DOHH2 (cell line): ENCODE results near the gene ITPR3.

Experiments
- H3F3A ChIP-seq: fragments of 200-600 bp; sonication (generic), shearing (Covaris generic); 2 replicates; pipeline ENCODE4 v1.6.0; 2016; ENCODE audit warnings: antibody characterized with exemption, mild to moderate bottlenecking; ENCODE audit not compliant: control insufficient read depth, insufficient read depth
- H3K27ac ChIP-seq: fragments of 200-600 bp; sonication (generic); 2 replicates; pipeline ENCODE4 v1.5.1; 2014; ENCODE audit warnings: low read depth, mild to moderate bottlenecking, low read length, moderate library complexity
- H3K27me3 ChIP-seq: fragments of 200-600 bp; sonication (generic); 2 replicates; pipeline ENCODE4 v1.6.1; 2014; ENCODE audit warnings: mild to moderate bottlenecking, low read length, mixed read lengths; ENCODE audit not compliant: control insufficient read depth
- H3K36me3 ChIP-seq: fragments of 200-600 bp; sonication (generic); 2 replicates; pipeline ENCODE4 v1.6.1; 2014; ENCODE audit warnings: mild to moderate bottlenecking, low read length, moderate library complexity, mixed read lengths; ENCODE audit not compliant: control insufficient read depth
- H3K4me1 ChIP-seq: fragments of 200-600 bp; sonication (generic); 2 replicates; pipeline ENCODE4 v1.6.1; 2014; ENCODE audit warnings: mild to moderate bottlenecking, low read length, mixed read lengths; ENCODE audit not compliant: control insufficient read depth
- H3K4me2 ChIP-seq: fragments of 200-600 bp; sonication (generic); 2 replicates; pipeline ENCODE4 v1.6.0; 2014; ENCODE audit warnings: mild to moderate bottlenecking, low read length, moderate library complexity
- H3K4me3 ChIP-seq: fragments of 200-600 bp; sonication (generic); 2 replicates; pipeline ENCODE4 v1.5.1; 2014; ENCODE audit warnings: mild to moderate bottlenecking, low read length, mixed read lengths
- H3K79me2 ChIP-seq: fragments of 200-600 bp; sonication (generic); 2 replicates; pipeline ENCODE4 v1.6.1; 2014; ENCODE audit warnings: mild to moderate bottlenecking, low read length, mixed read lengths; ENCODE audit not compliant: control insufficient read depth
- H3K9me2 ChIP-seq: fragments of 200-600 bp; sonication (generic); replicated peaks from 2 replicates; pipeline ENCODE4 v1.6.1; 2014; ENCODE audit warnings: mild to moderate bottlenecking, low read length, mixed read lengths; ENCODE audit not compliant: control insufficient read depth
- H3K9me3 ChIP-seq: fragments of 200-600 bp; sonication (generic); 2 replicates; pipeline ENCODE4 v1.6.1; 2014; ENCODE audit warnings: antibody characterized with exemption, low read length, mixed read lengths; ENCODE audit not compliant: control insufficient read depth, insufficient read depth
- H4K20me1 ChIP-seq: fragments of 200-600 bp; sonication (generic); 2 replicates; pipeline ENCODE4 v1.6.0; 2014; ENCODE audit warnings: low read depth, mild to moderate bottlenecking, antibody characterized with exemption, low read length, moderate library complexity; ENCODE audit not compliant: control insufficient read depth, insufficient read depth
- EZH2phosphoT487 ChIP-seq: fragments of 200-600 bp; sonication (generic); IDR thresholded peaks from 2 replicates; pipeline ENCODE4 v1.6.1; 2017; ENCODE audit warnings: borderline replicate concordance, mild to moderate bottlenecking, antibody characterized with exemption, low read length, moderate library complexity, mixed read lengths
- TF ChIP-seq, protein P1 (sequence below): fragments of 200-600 bp; sonication (generic); IDR thresholded peaks from one replicate; pipeline ENCODE4 v1.5.1; 2014; ENCODE audit warnings: antibody characterized with exemption, mild to moderate bottlenecking, low read depth, low read length; ENCODE audit not compliant: poor library complexity, severe bottlenecking

The ITPR3 gene

GRCh38 chr6:33656844-33657243, 35.7 kb downstream of the ITPR3 start:
- H3K79me2 ChIP-seq = peaks cover 19% of the 10 kb centered on the region
- H3K27ac ChIP-seq = no peak overlapping the region
- no peaks in the 10 kb centered on the region for H3K4me1 ChIP-seq
- no peaks in the 10 kb centered on the region for H4K20me1 ChIP-seq
- no peaks in the 10 kb centered on the region for H3K27me3 ChIP-seq
- H3K4me3 ChIP-seq = no peak overlapping the region
- H3K4me2 ChIP-seq = no peak overlapping the region
- H3K9me3 ChIP-seq = no peaks in the 10 kb centered on the region
- H3K36me3 ChIP-seq = peaks cover 75% of the 10 kb centered on the region
- H3K9me2 ChIP-seq = no peaks in the 10 kb centered on the region
- TF ChIP-seq EZH2phosphoT487 = no peak
- TF ChIP-seq, protein P1, sequence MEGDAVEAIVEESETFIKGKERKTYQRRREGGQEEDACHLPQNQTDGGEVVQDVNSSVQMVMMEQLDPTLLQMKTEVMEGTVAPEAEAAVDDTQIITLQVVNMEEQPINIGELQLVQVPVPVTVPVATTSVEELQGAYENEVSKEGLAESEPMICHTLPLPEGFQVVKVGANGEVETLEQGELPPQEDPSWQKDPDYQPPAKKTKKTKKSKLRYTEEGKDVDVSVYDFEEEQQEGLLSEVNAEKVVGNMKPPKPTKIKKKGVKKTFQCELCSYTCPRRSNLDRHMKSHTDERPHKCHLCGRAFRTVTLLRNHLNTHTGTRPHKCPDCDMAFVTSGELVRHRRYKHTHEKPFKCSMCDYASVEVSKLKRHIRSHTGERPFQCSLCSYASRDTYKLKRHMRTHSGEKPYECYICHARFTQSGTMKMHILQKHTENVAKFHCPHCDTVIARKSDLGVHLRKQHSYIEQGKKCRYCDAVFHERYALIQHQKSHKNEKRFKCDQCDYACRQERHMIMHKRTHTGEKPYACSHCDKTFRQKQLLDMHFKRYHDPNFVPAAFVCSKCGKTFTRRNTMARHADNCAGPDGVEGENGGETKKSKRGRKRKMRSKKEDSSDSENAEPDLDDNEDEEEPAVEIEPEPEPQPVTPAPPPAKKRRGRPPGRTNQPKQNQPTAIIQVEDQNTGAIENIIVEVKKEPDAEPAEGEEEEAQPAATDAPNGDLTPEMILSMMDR = no peak
- no peaks in the 10 kb centered on the region for H3F3A ChIP-seq

DNA sequence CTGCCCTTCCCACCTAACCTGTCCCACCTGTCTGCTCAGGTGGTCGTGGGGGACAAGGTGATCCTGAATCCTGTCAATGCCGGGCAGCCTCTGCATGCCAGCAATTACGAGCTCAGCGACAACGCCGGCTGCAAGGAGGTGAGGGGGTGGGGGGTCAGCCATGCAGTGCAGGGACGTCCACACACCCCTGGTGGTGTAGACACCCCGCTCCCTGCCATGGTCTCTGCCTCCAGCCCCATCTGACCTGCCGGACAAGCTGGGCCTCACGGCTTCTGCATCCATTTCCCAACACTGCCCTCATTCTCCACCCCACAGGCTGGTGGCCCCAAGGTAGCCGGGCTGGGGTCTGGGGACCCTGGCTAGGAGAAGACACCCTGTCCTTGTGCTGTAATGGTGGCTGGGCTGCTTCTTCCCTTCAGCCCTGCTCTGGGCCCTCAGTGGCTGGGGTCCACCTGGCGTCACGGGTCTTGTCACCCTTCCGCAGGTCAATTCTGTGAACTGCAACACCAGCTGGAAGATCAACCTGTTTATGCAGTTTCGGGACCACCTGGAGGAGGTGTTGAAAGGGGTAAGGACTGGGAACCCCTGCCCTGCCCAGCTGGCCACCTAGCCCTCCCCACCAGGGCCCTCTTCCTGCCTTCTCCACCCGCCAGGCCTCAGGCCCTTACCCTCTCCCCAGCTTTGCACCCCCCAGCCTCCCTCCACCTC, 38.0 kb downstream of the ITPR3 start:
- Histone ChIP-seq H3K27ac (no peak overlapping the region), H3K9me3 (no peaks in the 10 kb centered on the region), H3K4me2 (no peak overlapping the region), H3K36me3 (peaks cover 88% of the 10 kb centered on the region), H3K4me1 (no peaks in the 10 kb centered on the region), H3F3A (no peaks in the 10 kb centered on the region), H3K9me2 (no peaks in the 10 kb centered on the region), H3K27me3 (no peaks in the 10 kb centered on the region), H3K4me3 (no peak overlapping the region), H3K79me2 (peaks cover 9% of the 10 kb centered on the region), H4K20me1 (no peaks in the 10 kb centered on the region)
- TF ChIP-seq, protein P1 = no peak
- no peak for TF ChIP-seq EZH2phosphoT487

DNA sequence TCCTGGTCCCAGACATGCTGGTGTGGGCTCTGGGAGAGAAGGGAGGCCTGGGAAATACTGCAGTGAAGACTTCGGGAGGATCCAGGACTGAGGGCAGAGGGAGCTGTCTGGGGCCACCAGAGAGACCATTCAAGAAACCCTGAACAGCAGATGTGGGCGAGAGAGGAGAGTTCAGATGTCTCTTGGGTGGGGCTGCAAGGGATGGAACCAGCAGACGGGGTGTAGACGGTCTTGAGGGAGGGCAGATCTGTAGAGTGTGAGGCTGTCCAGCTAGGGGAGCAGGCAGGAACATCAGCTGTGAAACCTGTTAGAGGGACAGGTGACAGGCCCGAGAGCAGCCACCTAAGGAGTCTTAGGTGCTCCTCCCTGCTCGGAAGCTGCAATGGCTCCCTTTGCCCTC, 38.9 kb downstream of the ITPR3 start:
- H3K27ac ChIP-seq = no peak overlapping the region
- H3K9me3 ChIP-seq = no peaks in the 10 kb centered on the region
- no peak overlapping the region for H3K4me2 ChIP-seq
- H4K20me1 ChIP-seq = no peaks in the 10 kb centered on the region
- H3K79me2 ChIP-seq = peaks cover under 1% of the 10 kb centered on the region; the same call in 1 of the 2 replicates
- no peaks in the 10 kb centered on the region for H3K9me2 ChIP-seq
- no peaks in the 10 kb centered on the region for H3K4me1 ChIP-seq
- H3K4me3 ChIP-seq = no peak overlapping the region
- TF ChIP-seq, protein P1 = no peak
- TF ChIP-seq EZH2phosphoT487 = no peak
- peaks cover 89% of the 10 kb centered on the region for H3K36me3 ChIP-seq
- H3K27me3 ChIP-seq = no peaks in the 10 kb centered on the region
- no peaks in the 10 kb centered on the region for H3F3A ChIP-seq
